Measurements from ENCODE around the gene CALHM4. TPM values are rescaled to one million over a fixed set of nuclear protein-coding genes. Genes with fewer than 3 reads are reported as not detected.

CALHM4 gene
- total RNA-seq, 1 donor from 2014 or later, result not detected

GRCh38 chr6:116568821-116569755 lies 15.5 kb downstream of the CALHM4 start:
- H3K4me3 Mint-ChIP-seq, result peak overlapping the region; percentile 100
- H3K27ac Mint-ChIP-seq, result no peak overlapping the region
- H3F3A ChIP-seq (ENCODE audit: low read depth), result peaks cover 16% of the 10 kb centered on the region
- H3K27me3 Mint-ChIP-seq (ENCODE audit: insufficient read depth, low read depth), result peaks cover 4% of the 10 kb centered on the region
- peaks cover 15% of the 10 kb centered on the region for H3K4me1 ChIP-seq
- H2AFZ ChIP-seq (replicated peaks), result no peak overlapping the region
- H3K4me3 ChIP-seq, result no peak overlapping the region
- H3K9ac ChIP-seq, result no peak overlapping the region
- no peaks in the 10 kb centered on the region for H3K36me3 ChIP-seq
- no peak overlapping the region for H3K4me2 ChIP-seq
- no peaks in the 10 kb centered on the region for H3K36me3 Mint-ChIP-seq
- no peaks in the 10 kb centered on the region for H3K9me3 ChIP-seq (ENCODE audit: low read depth)
- H3K27me3 ChIP-seq, result peaks cover 5% of the 10 kb centered on the region
- no peaks in the 10 kb centered on the region for H3K9me3 Mint-ChIP-seq
- peaks cover 35% of the 10 kb centered on the region for H3K79me2 ChIP-seq (ENCODE audit: low read depth)
- H4K20me1 ChIP-seq (ENCODE audit: low read depth), result no peaks in the 10 kb centered on the region
- no peak overlapping the region for H3K27ac ChIP-seq
- peaks cover 27% of the 10 kb centered on the region for H3K4me1 Mint-ChIP-seq
- no peak for DNase-seq (ENCODE audit: low spot score)
- TF ChIP-seq CTCF (IDR thresholded peaks at IDR 0.05) (no peak), EZH2phosphoT487 (IDR thresholded peaks at IDR 0.05) (no peak), EZH2 (IDR thresholded peaks at IDR 0.05) (no peak)

- Mint-ChIP-seq H3K4me3 (peak within 1 kb of the TSS; percentile 100), H3K27ac (peak within 1 kb of the TSS; percentile 99), H3K27me3 (ENCODE audit: insufficient read depth, low read depth) (peaks cover 4% of the 10 kb centered on the region), H3K9me3 (no peaks in the 10 kb centered on the region), H3K4me1 (peaks cover 27% of the 10 kb centered on the region), H3K36me3 (no peaks in the 10 kb centered on the region)
- H3K4me1 ChIP-seq, result peaks cover 15% of the 10 kb centered on the region
- H3K9me3 ChIP-seq (ENCODE audit: low read depth), result no peaks in the 10 kb centered on the region
- H3K4me3 ChIP-seq, result peak within 1 kb of the TSS; percentile 94
- peaks cover 5% of the 10 kb centered on the region for H3K27me3 ChIP-seq
- TF ChIP-seq EZH2phosphoT487 (IDR thresholded peaks at IDR 0.05) (no peak), EZH2 (IDR thresholded peaks at IDR 0.05) (no peak), CTCF (IDR thresholded peaks at IDR 0.05) (no peak)
- peaks cover 53% of the 10 kb centered on the region for H3K79me2 ChIP-seq (ENCODE audit: low read depth)
- peak; percentile 99 for DNase-seq (ENCODE audit: low spot score)
- H3K4me2 ChIP-seq, result peak within 1 kb of the TSS; percentile 96
- peak within 1 kb of the TSS; percentile 92 for H2AFZ ChIP-seq (replicated peaks)
- H3K27ac ChIP-seq, result peak within 1 kb of the TSS; percentile 91
- peaks cover 2% of the 10 kb centered on the region for H4K20me1 ChIP-seq (ENCODE audit: low read depth)
- H3K9ac ChIP-seq, result peak within 1 kb of the TSS; percentile 95
- H3K36me3 ChIP-seq, result no peaks in the 10 kb centered on the region
- H3F3A ChIP-seq (ENCODE audit: low read depth), result peaks cover 16% of the 10 kb centered on the region
These were observed 17.5 kb downstream of the CALHM4 start, which contains the start of gene RWDD1 for GRCh38 chr6:116570856-116571682. TSS of gene RWDD1 (plus strand) at chr6:116571504. CDS start at chr6:116571583, 79 bp downstream.

- no peak for TF ChIP-seq CTCF (IDR thresholded peaks at IDR 0.05)
- no peak for TF ChIP-seq EZH2 (IDR thresholded peaks at IDR 0.05)
- TF ChIP-seq EZH2phosphoT487 (IDR thresholded peaks at IDR 0.05), result no peak
- Histone ChIP-seq H3K36me3 (no peaks in the 10 kb centered on the region), H3K4me2 (peak overlapping the region; percentile 82), H2AFZ (replicated peaks) (peak overlapping the region; percentile 69), H3K27me3 (peaks cover 5% of the 10 kb centered on the region), H3K79me2 (ENCODE audit: low read depth) (peaks cover 58% of the 10 kb centered on the region), H3K9ac (peak overlapping the region; percentile 95), H3K27ac (peak overlapping the region; percentile 91), H3F3A (ENCODE audit: low read depth) (peaks cover 16% of the 10 kb centered on the region), H3K9me3 (ENCODE audit: low read depth) (no peaks in the 10 kb centered on the region), H4K20me1 (ENCODE audit: low read depth) (peaks cover 2% of the 10 kb centered on the region), H3K4me3 (peak overlapping the region; percentile 94), H3K4me1 (peaks cover 15% of the 10 kb centered on the region)
- Mint-ChIP-seq H3K4me1 (peaks cover 27% of the 10 kb centered on the region), H3K4me3 (peak overlapping the region; percentile 100), H3K36me3 (peaks cover 5% of the 10 kb centered on the region), H3K27ac (peak overlapping the region; percentile 89), H3K27me3 (ENCODE audit: insufficient read depth, low read depth) (peaks cover 2% of the 10 kb centered on the region), H3K9me3 (no peaks in the 10 kb centered on the region)
- DNase-seq (ENCODE audit: low spot score), result no peak
These were observed 18.1 kb downstream of the CALHM4 start for GRCh38 chr6:116571683-116572000.

Data from neural progenitor cell (in vitro differentiated cells).